ENCODE results near the gene PHLDB3. TPM values are rescaled to one million over a fixed set of nuclear protein-coding genes. Genes with fewer than 3 reads are reported as not detected.

The PHLDB3 gene
- polyA plus RNA-seq, 1 of the 3 experiments (the other 2 are of a cell fraction): 15.6 TPM

- TF ChIP-seq TCF12 (IDR thresholded peaks at IDR 0.05) (no peak), EP300 (IDR thresholded peaks at IDR 0.05; ENCODE audit: borderline replicate concordance in 1 of 2, low read depth in 1 of 2, low read length in 1 of 2) (no peak), USF1 (IDR thresholded peaks at IDR 0.05; ENCODE audit: borderline replicate concordance, low read depth) (no peak), SMC3 (IDR thresholded peaks at IDR 0.05; ENCODE audit: low read depth, low read length) (no peak), FOSL2 (IDR thresholded peaks at IDR 0.05; ENCODE audit: borderline replicate concordance, low read depth) (no peak), CHD2 (IDR thresholded peaks at IDR 0.05; ENCODE audit: low read length, partially characterized antibody) (no peak), JUND (IDR thresholded peaks at IDR 0.05) (no peak), MAX (IDR thresholded peaks at IDR 0.05; ENCODE audit: low read depth) (no peak), ELF1 (IDR thresholded peaks at IDR 0.05) (no peak)
Measured at GRCh38 chr19:43430976-43431375, 73.6 kb downstream of the PHLDB3 start (continued).

GRCh38 chr19:43430142-43430710 is 74.3 kb downstream of the PHLDB3 start:
- 14% methylated on average over 6 of the region's 6 CpGs for WGBS (ENCODE audit: low lambda C conversion rate)
- CTCF ChIA-PET: interaction anchor here (3.3 to 19.6 kb wide), 2 partner anchors 17 to 95 kb away, joined by 47 to 632 read pairs; partner anchors contain the start of genes ETHE1 and ZNF575

More at GRCh38 chr19:43430142-43430710, 74.3 kb downstream of the PHLDB3 start:
- no peaks in the 10 kb centered on the region for H3K9me3 ChIP-seq
- H3K4me3 ChIP-seq (ENCODE audit: low read depth in 2 of 2, low read length in 1 of 2): no peak overlapping the region
- no peaks in the 10 kb centered on the region for H3K4me1 ChIP-seq (ENCODE audit: control insufficient read depth in 1 of 2, insufficient read depth in 2 of 2, low read depth in 1 of 2, low read length in 1 of 2)
- no peak for DNase-seq
- no peak overlapping the region for H2AFZ ChIP-seq (ENCODE audit: low read depth)
- H3F3A ChIP-seq (replicated peaks; ENCODE audit: insufficient read depth): no peaks in the 10 kb centered on the region
- H3K9ac ChIP-seq: no peak overlapping the region
- H3K4me2 ChIP-seq: no peak overlapping the region
- H3K79me2 ChIP-seq (ENCODE audit: insufficient read depth): no peaks in the 10 kb centered on the region
- POLR2A ChIA-PET: interaction anchor here (0.9 kb wide), 1 partner anchor 15 kb away, joined by 3 read pairs; no protein-coding TSS in a partner anchor
- TF ChIP-seq ELF1 (IDR thresholded peaks at IDR 0.05): no peak
- no peak for TF ChIP-seq PBX3 (IDR thresholded peaks at IDR 0.05)
- no peak for TF ChIP-seq FOSL2 (IDR thresholded peaks at IDR 0.05; ENCODE audit: borderline replicate concordance, low read depth)
- TF ChIP-seq USF1 (IDR thresholded peaks at IDR 0.05; ENCODE audit: borderline replicate concordance, low read depth): no peak
- TF ChIP-seq GATA2 (CRISPR knock-in tag; IDR thresholded peaks at IDR 0.05): no peak
- TF ChIP-seq TCF12 (IDR thresholded peaks at IDR 0.05): no peak
- TF ChIP-seq TEAD4 (IDR thresholded peaks at IDR 0.05; ENCODE audit: borderline replicate concordance, insufficient read depth): no peak
- TF ChIP-seq CTCF (IDR thresholded peaks at IDR 0.05): 0 out of 2 replicates have a peak, but pooled peaks have one; percentile 18
- no peak overlapping the region for H3K27ac ChIP-seq (ENCODE audit: low read depth in 2 of 2, low read length in 1 of 2)
- no peaks in the 10 kb centered on the region for H3K9me2 ChIP-seq
- H3K36me3 ChIP-seq (replicated peaks in 1 of 2; ENCODE audit: control insufficient read depth in 1 of 2, insufficient read depth in 2 of 2, low read length in 1 of 2): no peaks in the 10 kb centered on the region
- peaks cover 10% of the 10 kb centered on the region; the same call in 1 of the 2 replicates for H3K27me3 ChIP-seq (ENCODE audit: insufficient read depth)
- H4K20me1 ChIP-seq (ENCODE audit: insufficient read depth): no peaks in the 10 kb centered on the region

Data from SK-N-SH (cell line).